H4 (cell line): ENCODE measurements around the gene CRYL1. TPM values are rescaled to one million over a fixed set of nuclear protein-coding genes. Genes with fewer than 3 reads are reported as not detected.

Experiments
- DNase-seq: peaks from one replicate; pipeline ENCODE4 v3.0.0-alpha.2; 2015; ENCODE audit warnings: low spot score
- total RNA-seq: library from RNA; depleted of rRNA; stranded (reverse); fragments of >200 nt; shearing (Covaris generic); gene quantifications from 2 replicates; pipeline ENCODE4 v1.2.3, GENCODE V29; 2014

CRYL1 gene
- total RNA-seq, 1 experiment from 2014 or later: 6.8 TPM

DNA sequence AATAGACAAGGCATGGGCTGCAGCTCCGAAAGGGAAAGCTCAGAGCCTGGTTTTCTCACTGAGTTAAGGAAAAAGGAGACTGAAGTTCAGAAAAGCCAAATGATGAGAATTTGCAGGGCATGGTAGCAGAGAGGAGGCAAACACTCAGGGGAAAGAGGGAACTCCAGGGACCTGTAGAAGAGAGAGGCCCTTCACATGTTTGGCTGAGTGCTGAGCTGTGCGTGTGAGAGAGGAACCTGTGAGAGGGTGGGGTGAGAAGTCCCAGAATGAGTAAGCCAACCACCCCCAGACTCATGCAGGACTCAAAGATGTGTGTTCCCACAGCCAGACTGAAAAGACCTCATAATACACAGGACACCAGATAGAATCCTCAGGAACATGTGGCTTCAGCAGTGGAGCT is 2.8 kb upstream of the CRYL1 start:
- no peak for DNase-seq

DNA sequence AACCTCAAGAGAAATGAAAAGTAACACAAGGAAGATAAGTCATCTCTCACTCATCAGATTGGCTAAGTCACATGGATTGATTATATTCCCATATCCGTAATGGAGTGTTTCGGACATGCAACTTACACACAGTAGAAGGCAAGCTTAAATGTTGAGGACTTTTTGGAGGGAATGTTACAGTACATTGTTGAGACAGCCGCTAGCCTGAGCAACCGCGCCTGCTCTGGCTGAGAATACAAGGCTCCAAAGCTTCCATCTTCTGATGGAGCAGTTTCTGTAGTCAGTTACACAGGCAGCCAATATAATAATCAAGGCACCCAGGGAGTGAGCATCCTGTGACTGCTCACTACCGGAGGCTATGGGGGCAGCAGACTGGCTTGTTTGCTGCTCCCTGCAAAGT is 1.0 kb upstream of the CRYL1 start:
- no peak for DNase-seq

DNA sequence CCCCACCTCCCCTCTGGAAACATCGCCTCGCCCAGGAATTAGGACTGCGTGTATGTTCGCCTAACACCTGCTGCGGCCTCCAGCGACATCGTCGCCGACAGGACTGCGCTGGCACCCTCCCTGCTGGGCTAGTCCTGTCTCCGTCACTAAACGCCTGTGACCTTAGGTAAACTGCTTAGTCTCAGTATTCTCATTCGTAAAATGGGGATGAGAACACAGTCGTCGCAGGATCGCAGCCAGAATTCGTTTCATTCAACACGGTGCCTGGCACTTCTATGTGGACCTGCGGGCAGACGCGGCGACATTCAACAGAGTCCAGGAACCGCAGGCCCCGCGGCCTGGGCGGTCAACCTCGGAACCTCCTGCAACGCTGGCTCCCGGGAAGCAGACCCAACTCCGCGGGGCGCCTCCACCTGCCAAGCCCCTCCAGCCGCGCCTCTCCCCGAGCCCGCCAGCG is 485 bp downstream of the CRYL1 start:
- no peak for DNase-seq

DNA sequence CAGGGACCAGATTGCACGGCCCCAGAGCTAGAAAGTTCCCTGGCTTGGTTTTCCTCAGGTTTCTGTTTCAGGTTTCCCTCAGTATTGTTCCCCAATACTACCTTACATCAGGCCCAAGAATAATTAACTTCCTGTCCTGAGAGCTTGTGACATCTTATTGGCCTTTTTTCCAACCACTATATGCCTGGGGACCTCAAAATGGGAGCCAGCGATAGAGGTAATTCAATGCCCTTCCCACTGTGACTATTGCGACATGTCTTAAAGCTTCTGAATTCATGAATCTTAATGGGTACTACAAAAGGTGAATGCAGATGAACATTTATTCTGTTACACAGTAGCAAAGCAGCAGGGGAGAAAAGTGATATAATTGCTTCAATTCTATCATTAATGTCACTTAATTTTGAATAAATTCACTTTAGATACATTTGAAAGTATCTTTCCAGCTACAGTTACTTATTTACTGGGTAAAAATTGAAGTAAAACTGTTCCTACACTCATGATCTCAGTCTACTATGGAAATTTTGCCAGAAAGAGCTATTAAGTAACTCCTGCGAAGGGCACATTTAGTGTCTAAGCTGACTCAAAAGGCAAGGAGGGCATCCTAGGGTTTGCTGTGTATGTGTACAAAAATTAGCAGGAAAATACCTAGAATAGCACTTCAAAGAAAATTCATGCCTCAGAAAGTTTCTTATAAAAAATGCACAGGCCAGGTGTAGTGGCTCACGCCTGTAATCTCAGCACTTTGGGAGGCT is 4.1 kb downstream of the CRYL1 start:
- peak; percentile 20 for DNase-seq

DNA sequence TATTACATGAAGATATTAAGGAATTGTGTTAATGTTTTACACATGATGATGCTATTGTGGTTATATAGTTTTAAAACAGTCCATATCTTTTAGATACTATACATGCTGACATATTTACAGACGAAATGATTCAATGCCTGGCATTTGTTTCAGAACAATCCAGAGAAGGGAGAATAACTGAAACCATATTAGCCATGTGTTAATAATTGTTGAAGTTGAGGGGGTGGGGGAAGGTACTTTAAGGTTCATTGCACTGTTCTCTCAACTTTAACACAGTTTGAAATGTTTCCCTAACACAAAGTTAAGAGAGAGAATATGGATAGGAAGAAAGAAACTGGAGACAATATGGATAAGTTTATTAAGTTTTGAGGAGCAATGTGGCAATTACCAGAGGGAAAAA is 5.8 kb downstream of the CRYL1 start:
- DNase-seq: no peak

DNA sequence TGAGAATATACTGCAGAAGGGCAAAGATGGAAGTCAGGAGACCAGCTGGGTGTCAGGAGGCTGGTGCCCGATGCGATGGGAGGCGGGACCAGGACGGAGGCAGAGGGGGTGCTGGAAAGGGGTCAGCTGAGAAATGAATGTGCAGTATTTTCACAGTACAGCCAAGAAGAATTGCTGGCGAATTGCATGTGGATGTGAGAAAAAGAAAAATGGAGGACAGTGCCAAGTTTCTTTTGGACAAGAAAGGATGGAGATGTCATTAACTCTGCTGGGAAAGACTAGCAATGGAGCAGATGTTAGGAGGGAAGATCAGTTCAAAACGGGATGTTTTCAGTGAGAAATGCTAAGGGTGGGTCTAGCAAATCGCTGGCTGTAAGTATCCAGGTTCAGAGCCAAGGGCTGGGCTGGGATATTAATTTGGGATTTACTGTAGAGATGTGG is 7.0 kb downstream of the CRYL1 start:
- no peak for DNase-seq

DNA sequence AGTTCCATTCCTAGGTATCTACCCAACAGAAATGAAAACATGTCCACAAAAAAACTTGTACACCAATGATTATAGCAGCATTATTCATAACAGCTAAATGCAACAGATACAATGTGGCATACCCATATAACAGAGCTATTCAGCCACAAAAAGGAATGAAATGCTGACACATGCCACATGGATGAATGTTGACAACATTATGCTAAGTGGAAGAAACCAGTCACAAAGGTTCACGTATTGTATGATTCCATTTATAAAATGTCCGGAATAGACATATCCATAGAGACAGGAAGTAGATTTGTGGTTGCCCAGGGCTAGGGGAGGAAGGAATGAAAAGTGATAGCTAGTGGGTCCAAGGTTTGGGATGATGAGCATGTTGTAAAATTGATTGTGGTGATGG is 10.8 kb downstream of the CRYL1 start:
- no peak for DNase-seq

DNA sequence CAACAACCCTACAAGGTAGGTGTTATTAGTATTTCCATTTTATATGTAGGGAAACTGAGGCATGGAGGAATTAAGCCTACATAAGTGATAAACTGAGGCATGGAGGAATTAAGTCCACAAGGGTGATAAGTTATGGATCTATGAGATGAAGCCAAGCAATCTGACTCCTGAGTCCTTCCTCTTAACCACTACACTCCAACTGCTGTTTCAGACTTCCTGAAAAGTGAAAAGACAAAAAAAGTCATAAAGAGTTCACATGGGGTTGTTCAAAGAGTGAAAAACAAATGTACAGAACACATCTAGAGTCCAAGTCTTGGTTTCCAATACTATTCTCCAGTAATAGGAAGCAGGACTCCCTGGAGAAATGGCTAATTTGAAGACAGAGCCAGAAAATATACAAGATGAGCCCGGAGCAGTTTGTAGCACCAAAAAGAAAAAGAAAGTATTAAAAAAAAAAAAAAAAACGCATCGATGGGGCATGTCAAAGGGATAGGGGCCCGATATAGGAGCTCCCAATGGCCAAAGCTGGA is 12.1 kb downstream of the CRYL1 start:
- DNase-seq: no peak

DNA sequence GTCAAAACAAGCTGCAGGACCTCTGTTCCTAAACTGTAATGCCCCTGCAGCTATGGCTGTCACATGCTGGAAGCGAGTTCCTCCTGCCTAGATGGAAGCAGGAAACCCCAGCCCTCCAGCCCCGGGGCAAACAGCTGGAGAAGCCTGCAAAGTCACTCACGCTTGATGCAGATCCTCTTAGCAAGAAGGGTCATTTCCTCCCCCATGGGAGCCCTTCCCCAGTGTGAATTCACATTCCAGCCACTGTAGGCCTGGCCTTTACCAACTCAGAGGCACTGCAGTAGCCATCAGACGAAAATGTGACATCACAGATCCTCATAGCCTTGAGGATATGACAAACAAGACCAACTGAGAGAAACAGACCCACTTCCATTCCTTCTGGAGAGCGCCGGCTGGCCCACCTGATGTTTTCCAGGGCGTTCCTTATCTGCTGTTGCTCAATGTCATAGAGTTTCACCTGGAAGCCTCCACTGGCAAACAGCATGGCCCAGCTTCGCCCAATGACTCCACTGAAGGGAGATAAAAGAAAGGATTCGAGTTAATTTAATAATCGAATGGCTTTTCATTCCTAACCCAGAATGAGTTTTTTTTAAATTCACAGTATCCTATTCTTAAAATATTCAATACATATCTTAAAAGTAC is 13.5 kb downstream of the CRYL1 start:
- DNase-seq: no peak

DNA sequence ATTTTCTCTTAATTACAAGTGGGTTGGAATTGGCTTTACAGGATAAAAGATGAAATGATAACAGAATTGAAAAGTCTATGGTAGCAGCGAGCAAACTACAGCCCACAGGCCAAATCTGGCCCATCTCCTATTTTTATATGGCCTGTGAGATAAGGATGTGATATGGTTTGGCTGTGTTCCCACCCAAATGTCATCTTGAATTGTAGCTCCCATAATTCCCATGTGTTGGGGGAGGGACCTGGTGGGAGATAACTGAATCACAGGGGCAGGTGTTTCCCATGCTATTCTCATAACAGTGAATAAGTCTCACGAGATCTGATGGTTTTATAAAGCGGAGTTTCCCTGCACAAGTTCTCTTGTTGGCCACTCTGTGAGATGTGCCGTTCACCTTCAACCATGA is 19.0 kb downstream of the CRYL1 start:
- no peak for DNase-seq

DNA sequence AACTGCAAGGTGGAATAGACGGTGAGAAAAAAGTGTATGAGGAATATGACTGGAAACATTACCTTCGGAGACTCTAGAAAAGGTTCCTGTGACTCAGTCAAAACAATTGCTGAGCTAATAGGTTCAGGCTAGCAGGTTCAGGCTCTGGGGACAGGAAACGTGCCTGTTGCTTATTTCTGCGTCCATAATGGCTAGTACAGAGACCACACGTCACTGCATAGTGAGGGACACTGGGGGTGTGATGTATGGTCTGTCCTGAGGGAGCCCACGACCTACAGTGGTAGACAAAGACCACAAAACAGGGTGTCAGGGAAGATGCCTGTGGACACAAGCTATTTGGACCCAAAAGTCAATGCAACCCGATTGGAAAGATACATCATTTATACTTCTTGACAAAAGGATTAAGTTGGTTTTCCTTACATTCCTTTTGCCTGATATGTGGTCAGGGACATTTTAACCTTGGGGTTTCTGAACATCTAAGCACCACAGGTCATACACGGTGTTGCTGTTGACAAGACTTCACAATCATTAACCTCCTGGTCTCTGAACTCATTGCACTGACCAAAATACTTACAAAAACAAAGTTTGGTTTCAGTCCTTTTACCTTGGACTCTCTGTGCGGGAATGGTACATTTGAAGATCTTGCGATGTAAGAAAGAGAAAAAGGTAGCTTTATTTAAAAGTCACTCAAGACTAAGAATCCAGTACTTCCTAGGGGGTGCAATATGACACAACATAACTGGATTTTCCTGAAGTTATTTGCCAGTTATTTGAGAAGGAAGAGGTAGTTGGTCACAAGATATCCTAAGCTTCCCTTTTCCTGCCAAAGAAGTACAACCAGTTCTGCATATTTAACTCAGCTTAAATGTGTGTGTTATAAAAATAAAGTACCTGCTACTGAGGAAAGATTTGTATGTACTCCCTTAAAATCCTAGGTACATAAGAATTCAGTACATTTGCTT is 20.0 kb downstream of the CRYL1 start:
- DNase-seq: no peak

DNA sequence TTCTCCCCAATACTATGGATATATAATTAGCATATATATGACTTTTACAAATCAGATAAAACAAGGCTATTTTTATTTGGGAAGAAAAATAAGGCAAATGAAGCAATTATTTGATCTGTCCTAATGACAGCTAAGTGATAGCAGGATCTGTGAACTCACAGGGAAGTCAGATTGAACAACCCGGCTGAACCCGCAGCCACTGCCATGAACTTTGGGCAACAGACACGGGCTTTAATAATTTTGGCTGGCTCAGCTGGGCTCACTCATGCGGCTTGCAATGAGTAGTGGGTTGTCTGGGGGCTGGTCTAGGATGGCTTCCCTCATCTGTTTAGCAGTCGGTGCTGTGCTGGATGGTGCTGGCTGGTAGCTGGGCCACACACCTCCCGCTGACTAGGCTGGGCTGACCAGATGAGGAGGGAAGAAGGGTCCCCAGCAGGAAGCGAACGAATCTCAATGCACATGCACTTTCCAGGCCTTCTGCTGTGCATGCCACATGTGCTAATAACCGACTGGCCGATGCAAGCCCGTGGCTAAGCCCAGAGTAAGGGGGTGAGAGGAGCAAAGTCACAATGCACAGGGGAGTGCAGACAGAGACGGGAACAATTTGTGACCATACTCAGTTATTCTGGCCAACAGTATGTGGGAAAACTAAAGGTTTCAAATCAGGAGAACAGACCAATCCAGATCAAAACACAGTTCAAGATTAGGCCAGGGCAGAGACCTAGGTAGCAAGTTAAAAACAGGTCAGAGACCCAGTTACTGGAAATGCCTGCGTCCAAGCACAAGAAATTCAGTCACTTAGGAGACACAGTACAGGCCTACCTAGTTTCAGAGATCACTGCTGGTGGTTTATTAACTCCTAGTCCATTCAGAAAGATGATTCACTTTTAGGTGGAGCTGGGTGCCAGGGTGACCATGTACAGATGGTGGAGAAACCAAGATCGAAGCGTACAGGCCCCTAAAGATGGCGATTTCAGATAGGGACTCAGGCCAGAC is 22.3 kb downstream of the CRYL1 start:
- DNase-seq: no peak

DNA sequence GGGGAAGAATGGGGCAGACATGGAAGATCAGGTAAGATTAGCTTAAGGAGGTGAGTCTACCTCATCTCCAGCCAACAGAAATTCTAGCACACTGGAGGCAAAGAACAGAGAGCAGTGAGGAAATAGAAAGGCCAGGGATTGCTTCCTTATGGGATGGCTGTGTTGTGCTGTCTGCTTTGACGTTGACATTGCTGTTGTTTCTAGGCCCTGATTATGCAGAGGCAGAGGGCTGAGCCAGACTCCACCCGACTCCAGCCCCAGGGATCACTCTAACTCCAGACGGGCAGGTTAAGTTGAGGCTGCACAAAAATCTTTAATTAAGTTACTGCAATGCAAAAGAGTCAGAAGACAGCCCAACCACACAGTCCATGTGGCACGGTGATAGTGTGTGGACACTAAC is 24.1 kb downstream of the CRYL1 start:
- DNase-seq: no peak

DNA sequence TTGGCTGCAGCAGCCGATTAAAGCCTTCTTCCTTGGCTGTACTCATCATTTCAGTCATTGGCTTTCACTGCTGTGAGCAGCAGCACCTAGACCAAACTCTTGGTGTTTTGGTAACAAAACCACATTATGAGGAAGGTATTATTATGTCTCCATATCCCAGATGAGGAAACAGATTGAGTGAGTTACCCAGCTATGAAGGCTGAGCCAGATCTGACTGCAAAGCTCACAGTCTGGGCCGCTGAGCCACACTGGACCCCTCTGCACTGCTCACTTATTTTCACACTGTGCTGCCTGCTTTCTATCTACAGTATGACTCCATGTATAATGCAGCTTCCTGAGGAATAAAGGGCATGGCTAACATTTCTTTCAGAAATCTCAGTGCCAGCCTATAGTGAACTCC is 24.5 kb downstream of the CRYL1 start:
- no peak for DNase-seq

DNA sequence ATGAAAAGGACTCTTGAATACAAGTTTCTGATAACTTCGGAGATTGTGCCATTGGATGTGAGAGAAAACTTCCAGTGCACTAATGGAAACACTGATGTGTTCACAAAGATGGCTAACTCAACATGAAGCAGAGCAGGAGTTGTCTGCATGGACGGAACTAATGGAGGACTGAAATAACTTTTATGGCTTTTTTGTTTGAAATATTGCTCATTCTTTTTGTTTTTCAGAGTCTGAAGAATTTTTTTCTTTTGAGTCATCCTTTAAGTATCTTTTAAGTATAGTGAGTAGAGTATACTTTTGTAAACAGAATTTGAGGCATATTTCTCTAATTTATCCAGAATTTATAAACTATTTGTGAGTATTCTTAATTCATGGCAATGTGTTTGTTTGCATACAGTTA is 25.7 kb downstream of the CRYL1 start:
- DNase-seq: no peak

DNA sequence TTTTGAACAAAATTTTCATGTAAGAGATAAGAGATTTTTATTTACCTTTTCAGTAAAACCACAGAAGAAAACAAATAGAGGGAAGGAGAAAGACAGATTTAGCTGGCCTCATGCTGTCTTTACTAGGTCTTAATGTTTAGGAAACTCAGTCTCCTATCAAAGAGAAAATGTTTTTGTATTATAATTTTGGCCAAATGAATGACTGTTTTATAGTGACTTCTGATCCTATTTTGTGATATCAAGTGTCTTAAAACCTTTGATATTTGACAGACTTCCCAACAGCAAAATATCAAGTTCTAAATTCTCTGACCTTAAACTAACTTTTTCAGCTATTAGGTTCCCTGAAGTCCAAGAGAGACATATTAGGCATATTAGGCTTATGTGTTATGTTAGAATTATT is 27.0 kb downstream of the CRYL1 start:
- no peak for DNase-seq

DNA sequence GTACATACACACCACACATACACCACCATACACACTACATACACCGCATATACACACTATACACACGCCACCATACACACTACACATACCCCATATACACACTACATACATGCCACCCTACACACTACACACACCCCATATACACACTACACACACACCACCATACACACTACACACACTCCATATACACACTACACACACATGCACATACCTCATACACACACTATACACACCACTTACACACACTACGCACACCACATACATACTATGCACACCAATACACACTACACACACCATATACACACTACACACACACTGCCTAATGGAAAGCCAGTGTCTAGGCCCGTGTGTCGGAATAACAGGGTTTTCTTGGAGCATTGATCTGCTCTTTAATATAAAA is 27.5 kb downstream of the CRYL1 start:
- no peak for DNase-seq

DNA sequence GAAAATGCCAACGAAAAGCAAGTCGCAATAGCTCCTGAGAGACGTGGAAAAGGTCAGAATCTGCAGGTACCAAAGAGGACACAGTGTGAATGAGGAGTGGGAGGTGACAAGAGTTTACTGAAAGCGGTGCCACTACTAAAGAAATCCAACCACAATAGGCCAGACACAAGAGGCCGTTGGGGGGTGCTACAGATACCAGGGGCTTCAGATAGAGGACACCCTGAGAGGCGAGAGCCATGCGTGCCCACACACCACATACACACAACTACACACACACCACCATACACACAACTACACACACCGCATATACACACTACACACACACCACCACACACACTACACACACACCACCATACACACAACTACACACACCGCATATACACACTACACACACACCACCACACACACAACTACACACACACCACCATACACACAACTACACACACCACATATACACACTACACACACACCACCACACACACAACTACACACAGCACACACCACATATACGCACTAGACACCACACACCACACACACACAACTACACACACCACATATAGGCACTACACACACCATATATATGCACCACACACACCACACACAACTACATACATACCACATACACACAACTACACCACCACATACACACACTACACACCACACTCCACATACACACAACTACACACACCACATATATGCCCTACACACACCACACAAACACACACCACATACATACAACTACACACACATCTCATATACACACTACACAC is 28.5 kb downstream of the CRYL1 start:
- no peak for DNase-seq

DNA sequence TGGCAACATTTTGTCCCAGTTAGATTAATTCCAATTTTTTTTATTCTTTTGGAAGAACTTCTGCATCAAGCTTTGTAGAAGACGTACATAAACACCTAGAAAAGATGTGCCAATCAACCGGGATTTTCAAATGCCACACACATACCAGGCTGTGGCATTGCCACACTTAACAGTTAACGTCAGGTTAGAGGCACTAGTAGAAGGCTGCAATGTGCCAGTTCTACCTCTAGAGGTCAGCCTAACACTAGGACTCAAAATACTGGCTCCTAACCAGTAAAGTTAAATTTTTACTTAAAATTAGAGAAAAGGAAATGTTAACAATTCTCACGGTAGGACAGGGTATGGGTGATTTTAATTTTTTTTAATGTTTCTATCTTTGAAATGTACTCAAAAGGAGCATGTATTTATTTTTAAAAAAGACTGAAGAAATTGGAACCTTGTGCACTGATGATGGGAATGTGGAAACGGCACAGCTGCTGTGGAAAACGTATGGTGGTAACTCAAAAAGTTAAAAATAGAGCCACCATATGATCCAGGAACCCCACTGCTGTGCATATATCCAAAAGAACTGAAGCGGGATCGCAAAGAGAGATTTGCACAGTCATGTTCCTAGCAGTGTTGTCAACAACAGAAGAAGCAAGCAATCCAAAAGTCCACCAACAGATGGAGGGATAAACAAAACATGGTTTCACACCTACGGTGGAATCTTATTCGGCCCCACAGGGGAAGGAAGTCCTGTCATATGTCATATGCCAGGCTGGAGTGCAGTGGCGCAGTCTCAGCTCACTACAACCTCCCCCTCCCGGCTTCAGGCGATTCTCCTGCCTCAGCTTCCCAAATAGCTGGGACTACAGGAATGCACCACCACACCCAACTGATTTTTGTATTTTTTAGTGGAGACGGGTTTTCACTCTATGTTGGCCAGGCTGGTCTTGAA is 30.3 kb downstream of the CRYL1 start:
- DNase-seq: peak; percentile 49
